Measurements from ENCODE around the gene YEATS2.

Gene YEATS2

DNA sequence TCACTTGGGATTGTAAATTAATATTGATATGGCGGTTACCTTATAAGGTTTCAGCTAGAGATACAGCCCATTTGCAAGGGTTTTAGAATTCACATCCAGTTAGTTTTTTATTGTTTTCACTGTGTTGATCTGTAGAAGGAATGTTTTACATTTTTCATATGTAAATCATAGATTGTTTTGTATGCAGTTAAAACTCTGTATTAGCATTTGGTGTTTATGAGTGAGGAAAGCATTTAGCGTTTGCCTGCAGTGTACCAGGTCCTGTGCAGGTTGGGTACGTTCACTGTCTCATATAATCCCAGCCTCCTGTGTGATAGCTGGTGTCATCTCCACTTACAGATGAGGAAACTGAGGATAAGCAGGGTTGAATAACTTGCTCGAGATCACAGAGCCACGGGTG, 104.0 kb downstream of the YEATS2 start:
- TF ChIP-seq, protein P1, sequence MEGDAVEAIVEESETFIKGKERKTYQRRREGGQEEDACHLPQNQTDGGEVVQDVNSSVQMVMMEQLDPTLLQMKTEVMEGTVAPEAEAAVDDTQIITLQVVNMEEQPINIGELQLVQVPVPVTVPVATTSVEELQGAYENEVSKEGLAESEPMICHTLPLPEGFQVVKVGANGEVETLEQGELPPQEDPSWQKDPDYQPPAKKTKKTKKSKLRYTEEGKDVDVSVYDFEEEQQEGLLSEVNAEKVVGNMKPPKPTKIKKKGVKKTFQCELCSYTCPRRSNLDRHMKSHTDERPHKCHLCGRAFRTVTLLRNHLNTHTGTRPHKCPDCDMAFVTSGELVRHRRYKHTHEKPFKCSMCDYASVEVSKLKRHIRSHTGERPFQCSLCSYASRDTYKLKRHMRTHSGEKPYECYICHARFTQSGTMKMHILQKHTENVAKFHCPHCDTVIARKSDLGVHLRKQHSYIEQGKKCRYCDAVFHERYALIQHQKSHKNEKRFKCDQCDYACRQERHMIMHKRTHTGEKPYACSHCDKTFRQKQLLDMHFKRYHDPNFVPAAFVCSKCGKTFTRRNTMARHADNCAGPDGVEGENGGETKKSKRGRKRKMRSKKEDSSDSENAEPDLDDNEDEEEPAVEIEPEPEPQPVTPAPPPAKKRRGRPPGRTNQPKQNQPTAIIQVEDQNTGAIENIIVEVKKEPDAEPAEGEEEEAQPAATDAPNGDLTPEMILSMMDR (IDR thresholded peaks at IDR 0.05) = no peak

GRCh38 chr3:183802989-183803388, 105.4 kb downstream of the YEATS2 start:
- TF ChIP-seq, protein P1 (IDR thresholded peaks at IDR 0.05) = no peak

GRCh38 chr3:183807209-183807728, 109.7 kb downstream of the YEATS2 start:
- TF ChIP-seq, protein P1 (IDR thresholded peaks at IDR 0.05) = no peak

- TF ChIP-seq, protein P1 (IDR thresholded peaks at IDR 0.05) = no peak
Measured at GRCh38 chr3:183807881-183808280, 110.3 kb downstream of the YEATS2 start.

DNA sequence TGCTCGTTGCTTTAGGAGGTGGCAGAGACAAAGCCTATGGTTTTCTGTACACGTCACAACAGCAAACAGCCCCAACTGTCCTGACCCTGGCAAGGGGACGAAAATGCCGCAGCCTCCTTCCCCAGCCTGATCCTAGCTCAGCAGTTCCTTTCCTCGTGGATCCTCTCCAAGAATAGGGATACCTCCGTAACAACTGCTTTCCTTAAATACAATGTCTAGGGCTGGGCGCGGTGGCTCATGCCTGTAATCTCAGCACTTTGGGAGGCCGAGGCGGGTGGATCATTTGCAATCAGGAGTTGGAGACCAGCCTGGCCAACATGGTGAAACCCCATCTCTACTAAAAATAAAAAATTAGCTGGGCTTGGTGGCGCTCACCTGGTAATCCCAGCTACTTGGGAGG, 110.8 kb downstream of the YEATS2 start:
- TF ChIP-seq, protein P1 (IDR thresholded peaks at IDR 0.05) = no peak

- TF ChIP-seq, protein P1 (IDR thresholded peaks at IDR 0.05) = no peak
Measured at GRCh38 chr3:183809270-183809669, 111.7 kb downstream of the YEATS2 start.

GRCh38 chr3:183810643-183811594, 113.3 kb downstream of the YEATS2 start:
- TF ChIP-seq, protein P1 (IDR thresholded peaks at IDR 0.05) = no peak

Measured in LNCAP (cell line).